Measurements from ENCODE around the gene MARCKS.

The MARCKS gene

DNA sequence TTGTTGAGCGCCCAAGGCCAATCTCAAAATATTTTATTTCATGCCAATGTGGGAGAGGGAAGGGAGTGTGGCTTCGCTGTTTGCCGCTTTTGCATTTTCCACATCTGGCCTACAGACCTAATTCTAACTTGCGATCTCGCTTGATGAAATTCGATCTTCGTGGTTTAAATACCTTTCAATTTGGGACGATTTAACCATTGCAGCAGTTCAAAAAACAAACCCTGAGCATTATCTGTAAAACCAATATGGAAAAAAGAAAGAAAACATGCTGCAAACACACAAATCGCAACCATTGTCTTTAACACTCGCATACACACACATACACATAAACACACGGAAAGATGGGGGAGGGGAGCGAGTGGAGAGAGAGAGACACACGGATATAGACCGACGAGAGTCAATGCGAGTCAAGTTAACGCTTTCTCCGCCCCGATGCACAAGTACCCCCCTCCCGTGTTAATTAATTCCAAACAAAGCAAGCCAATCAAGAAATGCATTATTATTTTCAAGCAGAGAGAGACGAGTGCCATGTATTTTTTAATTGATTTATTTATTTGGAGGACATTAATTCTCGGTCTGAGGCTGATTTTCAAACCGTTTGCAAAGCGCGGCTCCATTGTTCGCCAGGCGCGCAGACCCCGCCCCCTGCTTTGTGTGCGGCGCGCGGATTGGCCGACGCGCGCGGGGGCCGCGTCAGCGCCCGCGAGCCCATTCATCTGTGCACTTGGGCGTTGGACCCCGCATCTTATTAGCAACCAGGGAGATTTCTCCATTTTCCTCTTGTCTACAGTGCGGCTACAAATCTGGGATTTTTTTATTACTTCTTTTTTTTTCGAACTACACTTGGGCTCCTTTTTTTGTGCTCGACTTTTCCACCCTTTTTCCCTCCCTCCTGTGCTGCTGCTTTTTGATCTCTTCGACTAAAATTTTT is at the start of gene MARCKS:
Gene MARCKS, plus strand, starts transcription at position 721 of the 931 bp plus-strand sequence. CDS start 401 bp downstream, outside the sequence.
- peak; percentile 79 for DNase-seq (ENCODE audit: low spot score)

GRCh38 chr6:113809826-113810225 is 47.3 kb upstream of the MARCKS start:
- no peak for DNase-seq (ENCODE audit: low spot score)

DNA sequence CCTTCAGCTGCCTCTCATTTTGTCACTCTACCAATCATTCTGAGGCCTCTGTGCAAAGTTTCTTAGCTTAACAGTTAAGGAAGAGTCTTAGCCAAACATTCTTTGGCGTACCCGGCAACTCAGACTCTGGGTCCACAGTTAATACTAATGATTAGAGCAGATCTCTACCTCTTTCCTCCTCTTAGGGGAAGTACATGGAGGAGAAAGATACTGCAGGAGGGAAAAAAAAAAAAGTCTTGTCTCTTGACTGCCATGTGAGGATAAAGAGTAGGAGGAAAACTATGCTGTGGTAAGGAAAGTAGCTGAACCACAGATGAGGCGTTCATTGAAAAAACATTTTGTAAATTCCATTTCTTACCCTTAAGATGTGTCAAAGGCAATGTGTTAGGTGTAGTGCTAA is 44.0 kb upstream of the MARCKS start:
- DNase-seq (ENCODE audit: low spot score) = no peak

DNA sequence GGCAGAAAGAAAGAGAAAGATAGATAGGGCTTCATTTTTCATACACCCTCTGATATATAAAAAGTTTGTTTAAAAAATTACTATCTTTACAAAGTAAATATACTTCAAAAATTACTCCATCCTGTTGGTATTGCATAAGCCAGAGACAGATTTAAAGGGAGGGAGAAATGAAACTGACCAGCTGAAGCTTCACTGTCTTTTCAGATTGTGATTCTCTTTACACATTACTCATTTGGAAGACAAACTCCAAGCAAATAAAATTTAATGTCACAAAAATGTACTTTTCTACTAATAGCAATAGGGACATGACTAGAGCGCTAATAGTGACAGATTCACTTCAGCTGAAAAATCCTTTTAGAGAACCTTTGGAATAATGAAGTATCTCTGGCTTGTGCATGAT is 38.6 kb upstream of the MARCKS start:
- DNase-seq (ENCODE audit: low spot score) = no peak

DNA sequence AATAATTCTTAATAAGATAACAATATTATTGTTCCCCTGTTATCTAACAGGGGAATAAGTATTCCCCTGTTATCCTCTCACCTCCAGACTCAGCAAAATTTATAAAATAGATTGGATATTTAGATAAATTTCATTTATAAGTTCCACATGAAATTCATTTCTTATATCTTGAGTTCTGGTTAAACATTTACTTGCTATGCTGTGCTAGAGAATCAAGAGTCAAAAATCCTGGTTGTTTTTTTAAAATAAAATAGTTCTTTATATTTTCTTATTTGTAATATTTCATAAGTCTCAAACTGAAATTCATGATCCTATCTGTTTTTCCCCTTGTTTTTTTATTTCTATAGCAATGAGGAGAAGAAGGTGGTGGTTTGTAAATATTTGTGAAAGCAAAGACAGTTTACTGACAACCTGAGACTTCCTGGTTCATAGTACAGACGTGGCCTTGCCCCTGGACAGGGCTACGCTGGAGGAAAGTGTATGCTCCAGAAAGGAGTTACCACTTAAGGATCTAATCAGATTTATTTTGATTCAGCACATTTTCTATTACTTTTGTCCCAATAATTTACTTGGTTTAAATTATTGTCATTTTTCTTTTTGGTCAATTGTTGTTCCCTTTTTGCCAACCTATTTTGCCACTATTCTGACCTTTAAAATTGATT is 37.8 kb upstream of the MARCKS start:
- no peak for DNase-seq (ENCODE audit: low spot score)

- no peak for DNase-seq (ENCODE audit: low spot score)
Observed at GRCh38 chr6:113820761-113821160, 36.4 kb upstream of the MARCKS start.

DNA sequence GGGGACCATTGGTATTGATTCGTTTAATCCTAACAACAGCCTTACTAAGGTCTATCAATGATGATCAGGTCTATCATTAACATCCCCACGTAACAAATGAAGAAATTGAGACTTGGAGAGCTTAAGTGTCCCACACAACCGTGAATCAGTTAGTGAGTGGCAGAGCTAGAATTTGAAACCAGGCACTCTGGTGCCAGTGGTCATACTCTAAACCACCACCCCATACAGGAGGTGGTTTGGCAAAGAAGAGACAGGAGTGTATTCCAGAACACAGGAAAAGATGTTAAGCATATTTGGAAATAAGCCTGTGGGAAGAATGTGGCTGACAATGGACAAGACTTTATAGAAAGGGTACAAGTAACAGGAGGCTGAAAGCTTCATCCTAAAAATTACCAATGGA is 35.7 kb upstream of the MARCKS start:
- no peak for DNase-seq (ENCODE audit: low spot score)

GRCh38 chr6:113823916-113824315 is 33.2 kb upstream of the MARCKS start:
- no peak for DNase-seq (ENCODE audit: low spot score)

- DNase-seq (ENCODE audit: low spot score) = no peak
Observed at GRCh38 chr6:113824411-113824810, 32.7 kb upstream of the MARCKS start.

DNA sequence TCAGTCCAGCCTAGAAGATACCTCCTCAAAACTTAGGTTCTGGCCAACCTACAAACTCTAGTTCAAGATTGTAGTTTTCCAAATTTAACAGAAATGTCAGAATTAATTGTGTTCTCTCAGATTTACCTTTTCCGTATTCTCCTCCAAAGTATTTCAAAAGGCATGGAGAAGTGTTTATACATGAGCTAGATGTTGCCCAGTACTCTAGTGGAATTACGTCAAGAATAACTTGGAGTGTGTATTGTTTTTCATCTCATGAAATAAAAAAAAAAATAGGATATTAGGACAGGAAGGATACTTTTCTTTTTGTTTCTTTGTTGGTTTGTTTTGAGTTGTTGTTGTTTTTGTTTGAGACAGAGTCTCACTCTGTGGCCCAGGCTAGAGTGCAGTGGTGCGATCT is 32.3 kb upstream of the MARCKS start:
- DNase-seq (ENCODE audit: low spot score) = no peak

- no peak for DNase-seq (ENCODE audit: low spot score)
Observed at GRCh38 chr6:113825781-113826180, 31.4 kb upstream of the MARCKS start.

- DNase-seq (ENCODE audit: low spot score) = no peak
Observed at GRCh38 chr6:113828984-113829695, 28.0 kb upstream of the MARCKS start.

- DNase-seq (ENCODE audit: low spot score) = no peak
Observed at GRCh38 chr6:113829696-113830045, 27.5 kb upstream of the MARCKS start.

DNA sequence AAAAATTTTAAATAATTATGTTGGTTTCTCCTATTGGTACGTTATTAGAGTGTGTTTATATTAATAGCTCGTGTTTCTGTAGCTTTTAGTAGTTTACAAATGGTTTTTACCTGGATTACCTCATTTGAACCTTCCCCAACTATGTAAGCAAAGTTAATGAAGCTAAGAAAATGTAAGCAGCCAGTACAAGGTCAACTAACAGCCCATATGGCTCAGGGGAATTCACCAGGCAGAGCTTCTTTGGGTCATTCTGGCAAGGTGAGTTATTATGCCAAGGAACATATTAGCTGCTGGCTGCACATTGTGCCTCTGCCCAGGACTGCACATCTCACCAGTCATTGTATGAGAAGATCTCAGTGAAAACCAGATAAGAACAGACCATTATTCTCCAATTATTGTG is 27.0 kb upstream of the MARCKS start:
- no peak for DNase-seq (ENCODE audit: low spot score)

DNA sequence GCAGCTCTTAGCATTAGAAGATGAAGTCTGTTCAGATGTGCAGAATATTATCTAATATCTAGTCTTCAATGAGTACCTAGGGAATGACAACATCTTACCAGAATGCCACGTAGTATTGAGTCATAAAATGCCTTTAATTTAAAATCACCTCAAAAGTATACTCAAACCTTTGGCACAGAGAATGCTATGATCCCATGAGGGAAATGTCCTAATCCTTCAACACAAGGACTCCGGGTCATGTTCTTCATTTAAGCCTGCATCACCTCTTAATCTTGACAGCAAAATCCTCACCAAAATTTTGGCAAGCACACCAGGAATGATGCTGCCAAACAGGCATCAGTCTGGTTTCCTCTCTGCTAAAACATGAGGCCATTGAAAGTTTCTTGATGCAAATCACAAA is 23.6 kb upstream of the MARCKS start:
- DNase-seq (ENCODE audit: low spot score) = no peak

GRCh38 chr6:113837170-113837569 is 20.0 kb upstream of the MARCKS start:
- DNase-seq (ENCODE audit: low spot score) = no peak

GRCh38 chr6:113842165-113842564 is 15.0 kb upstream of the MARCKS start:
- peak; percentile 31 for DNase-seq (ENCODE audit: low spot score)

DNA sequence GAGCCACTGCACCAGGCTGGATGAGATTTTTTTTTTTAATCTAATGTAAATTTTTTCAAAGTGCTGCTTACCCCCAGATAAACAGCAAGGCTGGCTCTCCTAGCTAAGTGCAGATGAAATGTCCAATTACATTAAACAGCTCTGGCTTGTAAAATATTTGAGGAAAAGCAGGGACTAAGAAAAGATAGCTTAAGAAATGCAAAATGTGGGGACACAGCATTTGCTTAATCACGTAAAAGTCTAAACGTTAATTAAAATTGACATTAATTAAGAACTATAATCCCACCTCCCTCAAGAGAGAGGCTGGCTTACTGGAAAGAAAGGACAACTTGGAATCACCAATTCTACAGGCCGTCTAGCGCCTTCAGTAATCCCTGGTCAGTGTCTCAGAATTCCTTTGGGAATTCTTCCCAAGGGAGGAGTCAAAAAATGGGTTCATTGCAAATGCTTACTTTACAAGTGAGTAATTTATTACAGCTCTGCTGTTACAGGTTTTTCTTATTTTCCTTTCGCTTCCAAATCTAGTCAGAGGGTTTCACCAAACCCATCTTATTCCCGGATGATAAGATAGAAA is 13.6 kb upstream of the MARCKS start:
- no peak for DNase-seq (ENCODE audit: low spot score)

GRCh38 chr6:113846577-113846976 is 10.6 kb upstream of the MARCKS start:
- no peak for DNase-seq (ENCODE audit: low spot score)

- DNase-seq (ENCODE audit: low spot score) = no peak
Observed at GRCh38 chr6:113847447-113847846, 9.7 kb upstream of the MARCKS start.

DNA sequence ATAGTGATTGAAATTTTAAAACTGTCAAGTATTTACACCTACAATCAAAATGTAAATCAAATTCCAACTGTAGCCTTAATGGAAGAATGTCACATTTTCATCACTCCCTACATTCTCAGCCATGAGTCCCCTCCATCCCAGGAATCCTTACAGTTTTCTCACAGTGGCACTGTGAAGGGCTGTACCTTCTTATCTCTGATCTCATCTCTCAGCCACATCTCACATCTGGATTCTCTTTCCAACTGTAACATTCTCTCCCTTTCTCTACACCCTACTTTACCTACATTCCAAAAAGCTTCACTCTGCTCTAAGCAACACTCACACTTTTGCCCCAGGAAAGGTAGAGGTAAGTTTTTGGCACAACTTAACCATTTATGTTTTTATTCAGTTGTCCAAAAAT is 8.9 kb upstream of the MARCKS start:
- DNase-seq (ENCODE audit: low spot score) = no peak

GRCh38 chr6:113848811-113849210 is 8.3 kb upstream of the MARCKS start:
- no peak for DNase-seq (ENCODE audit: low spot score)

GRCh38 chr6:113853252-113853651 is 3.9 kb upstream of the MARCKS start:
- DNase-seq (ENCODE audit: low spot score) = no peak
